SK-N-SH treated with all-trans-retinoic acid at 6 μM for 48 hours (cell line): ENCODE measurements around the gene SLC30A9.

Experiments used
- ATAC-seq: fragments of 200-7000 bp; cut with Tn5 transposase; 3 replicates; pipeline ENCODE4 v1.9.1; 2020; ENCODE audit warnings: mild to moderate bottlenecking, moderate library complexity
- ARNTL ChIP-seq: fragments of 450-650 bp; formaldehyde crosslinking; IDR thresholded peaks from 2 replicates; pipeline ENCODE4 v1.5.0; 2020; ENCODE audit warnings: low read depth, mild to moderate bottlenecking, moderate library complexity, borderline replicate concordance
- BACH2 ChIP-seq: fragments of 250-450 bp; sonication (Bioruptor Pico); IDR thresholded peaks from 2 replicates; pipeline ENCODE4 v1.9.0; 2021; ENCODE audit warnings: mild to moderate bottlenecking, borderline replicate concordance
- CREB5 ChIP-seq: fragments of 250-450 bp; sonication (Bioruptor Pico); IDR thresholded peaks from 2 replicates; pipeline ENCODE4 v1.5.1; 2020; ENCODE audit warnings: low read depth, mild to moderate bottlenecking, moderate library complexity
- CSDC2 ChIP-seq: fragments of 250-450 bp; sonication (Bioruptor Pico); IDR thresholded peaks from 2 replicates; pipeline ENCODE4 v1.5.0; 2020; ENCODE audit warnings: mild to moderate bottlenecking, moderate library complexity
- ESRRG ChIP-seq: fragments of 250-450 bp; sonication (Bioruptor Pico); IDR thresholded peaks from 2 replicates; pipeline ENCODE4 v1.6.1; 2021; ENCODE audit warnings: mild to moderate bottlenecking
- GLIS3 ChIP-seq: fragments of 250-450 bp; sonication (Bioruptor Pico); IDR thresholded peaks from 2 replicates; pipeline ENCODE4 v1.5.0; 2020; ENCODE audit warnings: mild to moderate bottlenecking, moderate library complexity
- ISL1 ChIP-seq: fragments of 250-450 bp; sonication (Bioruptor Pico); IDR thresholded peaks from 2 replicates; pipeline ENCODE4 v2.1.2; 2022; ENCODE audit warnings: mild to moderate bottlenecking, moderate library complexity
- OSR1 ChIP-seq: fragments of 250-450 bp; sonication (Bioruptor Pico); IDR thresholded peaks from 2 replicates; pipeline ENCODE4 v1.8.0; 2022; ENCODE audit warnings: moderate library complexity, mild to moderate bottlenecking, inconsistent platforms
- PATZ1 ChIP-seq: fragments of 250-450 bp; sonication (Bioruptor Pico); IDR thresholded peaks from 2 replicates; pipeline ENCODE4 v1.8.0; 2020; ENCODE audit warnings: mild to moderate bottlenecking, moderate library complexity, borderline replicate concordance
- POU6F1 ChIP-seq: fragments of 250-450 bp; sonication (Bioruptor Pico); IDR thresholded peaks from 2 replicates; pipeline ENCODE4 v1.8.0; 2021; ENCODE audit warnings: low read depth, mild to moderate bottlenecking, moderate library complexity, borderline replicate concordance
- PPARA ChIP-seq: fragments of 250-450 bp; sonication (Bioruptor Pico); IDR thresholded peaks from 2 replicates; pipeline ENCODE4 v1.5.0; 2020; ENCODE audit warnings: mild to moderate bottlenecking, borderline replicate concordance
- RARB ChIP-seq: fragments of 250-450 bp; sonication (Bioruptor Pico); IDR thresholded peaks from 2 replicates; pipeline ENCODE4 v1.8.0; 2021; ENCODE audit warnings: mild to moderate bottlenecking, moderate library complexity
- SNAI2 ChIP-seq: fragments of 250-450 bp; sonication (Bioruptor Pico); IDR thresholded peaks from 2 replicates; pipeline ENCODE4 v1.5.0; 2020; ENCODE audit warnings: mild to moderate bottlenecking, moderate library complexity
- TOX ChIP-seq: fragments of 250-450 bp; sonication (Bioruptor Pico); IDR thresholded peaks from 2 replicates; pipeline ENCODE4 v1.8.0; 2021; ENCODE audit warnings: mild to moderate bottlenecking, moderate library complexity, borderline replicate concordance
- ZC3H10 ChIP-seq: fragments of 250-450 bp; sonication (Bioruptor Pico); IDR thresholded peaks from 2 replicates; pipeline ENCODE4 v1.5.1; 2021; ENCODE audit warnings: mild to moderate bottlenecking, moderate library complexity
- ZFP3 ChIP-seq: fragments of 250-450 bp; sonication (Bioruptor Pico); IDR thresholded peaks from 2 replicates; pipeline ENCODE4 v1.5.0; 2020; ENCODE audit warnings: mild to moderate bottlenecking, moderate library complexity
- ZFP30 ChIP-seq: fragments of 450-650 bp; formaldehyde crosslinking; IDR thresholded peaks from 2 replicates; pipeline ENCODE4 v1.5.0; 2022; ENCODE audit warnings: mild to moderate bottlenecking, moderate library complexity
- ZNF70 ChIP-seq: fragments of 450-650 bp; formaldehyde crosslinking; IDR thresholded peaks from 2 replicates; pipeline ENCODE4 v1.5.0; 2020; ENCODE audit warnings: mild to moderate bottlenecking, moderate library complexity
- ZNF8 ChIP-seq: fragments of 450-650 bp; formaldehyde crosslinking; IDR thresholded peaks from 2 replicates; pipeline ENCODE4 v1.5.0; 2020; ENCODE audit warnings: mild to moderate bottlenecking, moderate library complexity
- TF ChIP-seq, protein P1 (sequence below): fragments of 250-450 bp; sonication (Bioruptor Pico); IDR thresholded peaks from 2 replicates; pipeline ENCODE4 v1.5.1; 2021; ENCODE audit warnings: mild to moderate bottlenecking, moderate library complexity
- TF ChIP-seq, protein P2 (sequence below): fragments of 250-450 bp; sonication (Bioruptor Pico); IDR thresholded peaks from 2 replicates; pipeline ENCODE4 v1.5.0; 2020; ENCODE audit warnings: mild to moderate bottlenecking, moderate library complexity

SLC30A9 gene

DNA sequence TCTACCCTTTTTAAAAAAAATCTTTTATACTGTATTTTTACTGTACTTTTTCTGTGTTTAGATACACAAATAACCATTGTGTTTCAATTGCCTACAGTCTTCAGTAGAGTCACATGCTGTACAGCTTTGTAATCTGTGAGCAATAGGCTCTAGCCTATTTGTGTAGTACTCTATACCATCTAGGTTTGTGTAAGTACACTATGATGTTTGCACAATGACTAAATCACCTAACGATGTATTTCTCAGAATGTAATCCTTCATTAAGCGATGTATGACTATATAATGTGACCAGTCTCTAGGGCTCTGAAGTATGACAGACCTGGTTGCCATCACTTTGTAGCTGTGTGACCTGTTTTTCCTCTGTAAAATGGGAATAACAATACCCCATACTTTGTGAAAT is 22.9 kb upstream of the SLC30A9 start:
- no peak for ATAC-seq
- TF ChIP-seq TOX (CRISPR knock-in tag) = no peak
- no peak for TF ChIP-seq ZC3H10 (CRISPR knock-in tag)
- no peak for TF ChIP-seq ZNF70
- TF ChIP-seq, protein P1, sequence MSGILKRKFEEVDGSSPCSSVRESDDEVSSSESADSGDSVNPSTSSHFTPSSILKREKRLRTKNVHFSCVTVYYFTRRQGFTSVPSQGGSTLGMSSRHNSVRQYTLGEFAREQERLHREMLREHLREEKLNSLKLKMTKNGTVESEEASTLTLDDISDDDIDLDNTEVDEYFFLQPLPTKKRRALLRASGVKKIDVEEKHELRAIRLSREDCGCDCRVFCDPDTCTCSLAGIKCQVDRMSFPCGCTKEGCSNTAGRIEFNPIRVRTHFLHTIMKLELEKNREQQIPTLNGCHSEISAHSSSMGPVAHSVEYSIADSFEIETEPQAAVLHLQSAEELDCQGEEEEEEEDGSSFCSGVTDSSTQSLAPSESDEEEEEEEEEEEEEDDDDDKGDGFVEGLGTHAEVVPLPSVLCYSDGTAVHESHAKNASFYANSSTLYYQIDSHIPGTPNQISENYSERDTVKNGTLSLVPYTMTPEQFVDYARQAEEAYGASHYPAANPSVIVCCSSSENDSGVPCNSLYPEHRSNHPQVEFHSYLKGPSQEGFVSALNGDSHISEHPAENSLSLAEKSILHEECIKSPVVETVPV (CRISPR knock-in tag) = no peak
- no peak for TF ChIP-seq ZFP30 (CRISPR knock-in tag)
- no peak for TF ChIP-seq CSDC2 (CRISPR knock-in tag)
- TF ChIP-seq GLIS3 (CRISPR knock-in tag) = no peak
- no peak for TF ChIP-seq POU6F1 (CRISPR knock-in tag)
- TF ChIP-seq PPARA (CRISPR knock-in tag) = no peak
- no peak for TF ChIP-seq SNAI2 (CRISPR knock-in tag)
- no peak for TF ChIP-seq CREB5 (CRISPR knock-in tag)
- no peak for TF ChIP-seq PATZ1
- TF ChIP-seq RARB (CRISPR knock-in tag) = no peak
- TF ChIP-seq ISL1 = no peak
- TF ChIP-seq ZNF8 (CRISPR knock-in tag) = no peak
- no peak for TF ChIP-seq OSR1
- TF ChIP-seq ESRRG = no peak

- ATAC-seq = no peak
- TF ChIP-seq ZFP30 (CRISPR knock-in tag) = no peak
- TF ChIP-seq, protein P2, sequence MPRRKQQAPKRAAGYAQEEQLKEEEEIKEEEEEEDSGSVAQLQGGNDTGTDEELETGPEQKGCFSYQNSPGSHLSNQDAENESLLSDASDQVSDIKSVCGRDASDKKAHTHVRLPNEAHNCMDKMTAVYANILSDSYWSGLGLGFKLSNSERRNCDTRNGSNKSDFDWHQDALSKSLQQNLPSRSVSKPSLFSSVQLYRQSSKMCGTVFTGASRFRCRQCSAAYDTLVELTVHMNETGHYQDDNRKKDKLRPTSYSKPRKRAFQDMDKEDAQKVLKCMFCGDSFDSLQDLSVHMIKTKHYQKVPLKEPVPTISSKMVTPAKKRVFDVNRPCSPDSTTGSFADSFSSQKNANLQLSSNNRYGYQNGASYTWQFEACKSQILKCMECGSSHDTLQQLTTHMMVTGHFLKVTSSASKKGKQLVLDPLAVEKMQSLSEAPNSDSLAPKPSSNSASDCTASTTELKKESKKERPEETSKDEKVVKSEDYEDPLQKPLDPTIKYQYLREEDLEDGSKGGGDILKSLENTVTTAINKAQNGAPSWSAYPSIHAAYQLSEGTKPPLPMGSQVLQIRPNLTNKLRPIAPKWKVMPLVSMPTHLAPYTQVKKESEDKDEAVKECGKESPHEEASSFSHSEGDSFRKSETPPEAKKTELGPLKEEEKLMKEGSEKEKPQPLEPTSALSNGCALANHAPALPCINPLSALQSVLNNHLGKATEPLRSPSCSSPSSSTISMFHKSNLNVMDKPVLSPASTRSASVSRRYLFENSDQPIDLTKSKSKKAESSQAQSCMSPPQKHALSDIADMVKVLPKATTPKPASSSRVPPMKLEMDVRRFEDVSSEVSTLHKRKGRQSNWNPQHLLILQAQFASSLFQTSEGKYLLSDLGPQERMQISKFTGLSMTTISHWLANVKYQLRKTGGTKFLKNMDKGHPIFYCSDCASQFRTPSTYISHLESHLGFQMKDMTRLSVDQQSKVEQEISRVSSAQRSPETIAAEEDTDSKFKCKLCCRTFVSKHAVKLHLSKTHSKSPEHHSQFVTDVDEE (CRISPR knock-in tag) = no peak
- no peak for TF ChIP-seq ISL1
- TF ChIP-seq PATZ1 = no peak
- TF ChIP-seq POU6F1 (CRISPR knock-in tag) = no peak
- no peak for TF ChIP-seq ARNTL (CRISPR knock-in tag)
- no peak for TF ChIP-seq RARB (CRISPR knock-in tag)
- TF ChIP-seq CREB5 (CRISPR knock-in tag) = no peak
- TF ChIP-seq GLIS3 (CRISPR knock-in tag) = no peak
- no peak for TF ChIP-seq CSDC2 (CRISPR knock-in tag)
- TF ChIP-seq BACH2 (CRISPR knock-in tag) = no peak
- TF ChIP-seq ZNF70 = no peak
- TF ChIP-seq ESRRG = no peak
- no peak for TF ChIP-seq ZFP3 (CRISPR knock-in tag)
- TF ChIP-seq PPARA (CRISPR knock-in tag) = no peak
- TF ChIP-seq OSR1 = no peak
- no peak for TF ChIP-seq ZNF8 (CRISPR knock-in tag)
- no peak for TF ChIP-seq ZC3H10 (CRISPR knock-in tag)
- TF ChIP-seq, protein P1 (CRISPR knock-in tag) = no peak
- TF ChIP-seq SNAI2 (CRISPR knock-in tag) = no peak
Measured at GRCh38 chr4:41969671-41970070, 20.7 kb upstream of the SLC30A9 start.
